GM10847 (cell line): Measurements from ENCODE around the gene NRP2.

Experiments
- POLR2A ChIP-seq: IDR thresholded peaks from 2 replicates; pipeline ENCODE4 v1.6.1; 2011; ENCODE audit not compliant: insufficient read length; ENCODE audit errors: extremely low read depth

NRP2 gene

GRCh38 chr2:205682239-205682970, at the start of gene NRP2:
Gene NRP2, plus strand, starts transcription at chr2:205682501. Its CDS starts 790 bp downstream, at chr2:205683291.
- TF ChIP-seq POLR2A = no peak

DNA sequence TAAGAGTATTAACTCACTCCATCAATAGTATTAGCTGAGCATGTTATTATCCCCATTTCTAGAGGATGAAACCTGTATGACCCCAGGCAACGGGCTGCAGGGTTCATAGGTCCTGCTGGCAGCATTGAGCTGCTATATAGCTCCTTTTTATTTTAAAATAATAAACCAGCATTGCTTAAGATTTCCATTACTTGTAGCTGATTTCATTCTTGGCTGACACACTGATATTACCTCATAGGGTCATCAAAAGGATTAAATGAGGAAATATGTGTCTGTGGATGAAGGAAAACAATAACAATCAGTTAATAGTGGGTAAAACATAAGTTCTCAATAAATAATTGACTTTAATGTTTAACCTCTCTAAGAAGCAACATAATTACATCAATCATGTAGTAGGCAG, 48.3 kb upstream of the NRP2 start:
- no peak for TF ChIP-seq POLR2A

GRCh38 chr2:205636549-205637319, 45.6 kb upstream of the NRP2 start:
- TF ChIP-seq POLR2A = no peak

GRCh38 chr2:205637320-205637602, 45.0 kb upstream of the NRP2 start:
- no peak for TF ChIP-seq POLR2A

DNA sequence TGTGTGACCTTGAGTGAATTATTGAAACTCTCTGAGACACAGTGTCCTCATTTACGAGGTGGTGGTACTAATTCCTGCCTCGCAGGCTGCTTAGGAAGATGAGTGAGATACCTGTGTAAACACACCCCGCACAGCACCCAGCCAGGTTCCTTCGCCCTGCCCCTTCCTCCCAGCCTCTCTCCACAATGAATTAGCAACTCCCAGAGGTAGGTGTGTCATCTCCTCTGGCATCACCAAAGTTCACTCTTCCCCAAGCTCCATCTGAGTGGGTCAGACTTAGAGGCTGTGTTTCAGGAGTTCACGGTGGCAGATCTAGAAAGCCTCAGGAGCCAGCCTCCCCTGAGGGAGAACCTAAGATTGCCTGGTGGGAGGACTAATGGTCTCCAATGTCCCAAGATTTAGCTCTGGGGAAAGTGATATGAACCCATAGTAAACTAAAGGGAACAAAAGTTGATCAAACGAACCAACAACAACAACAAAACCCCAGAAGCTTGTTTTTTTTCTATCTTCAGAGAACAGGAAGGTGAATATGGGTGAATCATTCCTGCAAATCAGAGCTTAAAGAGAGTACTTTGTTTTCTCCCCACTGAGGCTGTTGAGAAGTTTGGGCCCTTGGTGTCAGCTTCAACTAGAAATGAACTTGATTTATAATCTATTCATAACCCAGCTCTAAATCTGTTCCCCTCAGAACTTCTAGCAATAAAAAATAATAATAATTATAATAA, 44.4 kb upstream of the NRP2 start:
- no peak for TF ChIP-seq POLR2A

- TF ChIP-seq POLR2A = no peak
Observed at GRCh38 chr2:205640716-205641115, 41.6 kb upstream of the NRP2 start.

DNA sequence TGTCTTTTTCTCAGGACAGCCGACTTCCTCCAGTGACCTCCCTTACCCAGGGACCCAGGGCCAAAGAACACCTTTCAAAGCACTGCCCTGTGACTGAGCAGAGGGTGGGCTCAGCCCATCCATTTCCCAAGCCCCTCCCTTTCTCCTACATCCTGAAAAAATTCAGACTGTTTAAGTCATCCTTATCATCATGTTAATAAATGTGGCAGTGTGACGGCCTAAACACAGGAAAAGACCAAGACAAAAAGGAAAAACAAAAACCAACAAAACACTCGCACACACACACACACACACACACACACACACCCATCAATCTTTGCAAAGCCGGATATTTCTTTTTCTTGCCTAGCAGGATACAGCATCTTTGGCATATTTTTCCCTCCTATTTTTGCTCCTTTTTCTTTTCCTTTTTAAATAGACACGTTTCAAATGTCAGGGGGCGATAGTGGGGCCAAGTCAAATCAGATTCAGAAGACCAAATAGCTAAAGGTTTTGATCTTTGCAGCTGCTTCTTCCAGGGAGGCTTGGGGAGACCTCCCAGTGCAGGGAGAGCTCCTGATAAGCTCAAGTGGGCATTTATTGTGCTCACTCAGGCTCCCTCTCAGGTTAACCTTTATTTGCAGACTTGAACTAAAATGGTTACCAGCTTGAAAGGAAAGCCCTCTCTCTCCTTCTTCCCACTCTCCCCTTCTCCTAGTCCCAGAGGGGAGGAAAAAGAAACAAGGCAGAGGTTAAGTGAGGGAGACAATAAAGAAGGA, 39.5 kb upstream of the NRP2 start:
- no peak for TF ChIP-seq POLR2A

DNA sequence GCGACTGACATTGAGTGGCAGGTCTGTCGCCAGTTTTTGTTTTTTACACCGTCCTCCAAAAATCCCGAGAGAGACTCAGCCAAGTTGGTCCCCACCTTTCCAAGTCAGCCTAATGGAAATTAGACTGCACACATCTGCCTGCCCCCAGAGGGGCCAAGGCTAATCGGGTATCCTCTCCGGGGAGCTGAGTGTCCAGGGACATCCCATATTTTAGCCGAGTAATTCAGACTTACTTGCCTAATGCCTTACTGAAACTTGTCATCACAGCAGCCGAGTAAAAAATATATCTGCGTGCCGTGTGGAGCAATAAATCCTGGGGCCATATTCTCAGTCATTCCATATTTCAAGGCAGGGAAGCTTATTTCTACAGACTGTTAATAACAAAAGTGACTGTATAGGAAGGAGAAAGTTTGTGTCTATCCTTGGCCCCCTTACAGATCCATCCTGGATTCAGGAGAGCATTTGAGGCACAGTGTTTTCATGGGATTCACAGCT, 38.9 kb upstream of the NRP2 start:
- no peak for TF ChIP-seq POLR2A

GRCh38 chr2:205644018-205644417, 38.3 kb upstream of the NRP2 start:
- no peak for TF ChIP-seq POLR2A

GRCh38 chr2:205646680-205647079, 35.6 kb upstream of the NRP2 start:
- TF ChIP-seq POLR2A = no peak

DNA sequence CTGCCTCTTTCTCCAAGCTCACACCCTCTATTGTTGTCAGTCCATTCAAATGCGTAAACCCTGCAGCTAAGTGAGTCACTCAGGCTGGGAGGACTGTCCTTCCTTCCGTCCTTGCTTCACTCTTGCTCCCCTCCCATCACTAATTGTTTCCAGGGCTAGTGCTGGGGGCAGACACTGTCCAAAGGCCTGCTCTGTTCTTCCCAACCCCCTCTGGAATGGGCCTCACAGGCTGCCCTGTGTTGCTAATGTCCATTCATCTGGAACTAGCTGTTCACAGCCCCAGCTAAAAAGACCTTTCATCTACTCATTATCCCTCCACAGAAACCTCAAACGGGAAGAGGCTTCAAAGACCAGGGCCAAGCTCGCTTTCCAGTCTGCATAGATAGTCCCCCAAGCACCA, 31.9 kb upstream of the NRP2 start:
- no peak for TF ChIP-seq POLR2A

DNA sequence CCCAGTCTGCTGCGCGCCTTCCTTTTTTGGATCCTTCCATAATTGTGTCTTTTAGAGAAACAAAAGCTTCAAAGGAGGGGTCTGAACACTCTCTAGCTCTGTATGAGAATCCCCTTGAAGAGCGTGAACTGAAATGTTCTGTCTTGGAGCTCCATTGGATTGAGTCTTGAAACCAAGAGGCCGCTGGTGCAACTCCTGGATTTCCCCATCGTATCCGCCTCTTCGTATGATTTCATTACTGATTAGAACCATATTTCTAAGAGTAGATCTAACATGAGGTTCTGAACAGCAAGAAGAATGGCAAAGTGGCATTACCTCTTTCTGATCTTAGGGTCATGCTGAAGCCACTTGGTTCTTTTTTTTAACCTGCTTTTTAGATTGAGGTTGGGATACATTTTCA, 31.4 kb upstream of the NRP2 start:
- no peak for TF ChIP-seq POLR2A

DNA sequence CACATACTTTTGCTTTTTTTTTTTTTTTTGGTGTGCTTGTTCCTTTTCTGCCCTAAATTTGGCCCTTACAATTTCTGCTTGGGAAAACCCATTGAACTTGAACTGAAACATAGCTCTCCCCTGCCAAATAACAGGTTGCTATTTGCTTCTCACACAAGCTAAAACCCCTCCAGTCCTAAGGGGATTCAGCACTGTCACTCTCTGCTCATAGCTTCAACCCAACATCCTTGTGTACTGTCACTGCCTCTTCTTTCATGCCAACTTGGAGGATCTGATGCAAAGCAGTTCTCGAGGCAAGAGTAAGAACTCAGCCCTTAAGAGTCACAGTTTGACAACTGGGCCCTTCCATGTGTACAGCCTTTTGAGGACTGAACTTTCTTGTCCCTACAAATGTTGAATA, 30.6 kb upstream of the NRP2 start:
- TF ChIP-seq POLR2A = no peak

DNA sequence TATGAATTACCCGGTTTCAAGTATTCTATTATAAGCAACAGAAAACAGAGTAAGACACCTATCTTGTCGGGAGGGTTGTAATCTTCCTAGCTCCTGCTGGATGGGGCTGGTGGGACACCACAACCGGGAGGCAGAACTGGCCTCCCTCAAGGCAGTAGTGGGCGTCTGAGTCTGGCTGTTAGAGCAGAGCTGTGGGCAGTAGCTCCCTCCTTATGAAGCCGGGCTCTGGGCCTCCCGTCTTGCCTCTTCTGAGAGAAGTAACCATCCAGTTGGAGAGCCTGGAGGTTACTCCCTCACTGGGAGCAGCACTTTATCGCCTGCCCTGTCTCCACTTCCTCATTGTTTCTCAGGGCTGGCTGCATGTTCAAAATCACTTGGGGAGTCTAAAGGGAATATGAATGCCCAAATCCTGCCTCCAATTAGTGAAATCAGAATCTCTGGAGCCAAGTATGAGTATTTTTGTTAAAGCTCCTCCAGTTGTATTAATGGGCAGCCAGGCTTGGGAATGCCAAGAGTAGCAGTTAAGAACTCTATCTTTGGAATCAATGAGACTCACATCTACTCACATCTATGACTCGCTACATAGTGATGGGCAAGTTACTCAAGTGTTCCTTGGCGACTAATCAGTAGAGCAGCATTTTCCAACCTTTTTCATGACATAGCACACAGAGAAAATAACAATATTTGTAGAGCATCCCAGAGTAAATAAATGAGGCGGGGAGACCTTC, 27.3 kb upstream of the NRP2 start:
- no peak for TF ChIP-seq POLR2A

DNA sequence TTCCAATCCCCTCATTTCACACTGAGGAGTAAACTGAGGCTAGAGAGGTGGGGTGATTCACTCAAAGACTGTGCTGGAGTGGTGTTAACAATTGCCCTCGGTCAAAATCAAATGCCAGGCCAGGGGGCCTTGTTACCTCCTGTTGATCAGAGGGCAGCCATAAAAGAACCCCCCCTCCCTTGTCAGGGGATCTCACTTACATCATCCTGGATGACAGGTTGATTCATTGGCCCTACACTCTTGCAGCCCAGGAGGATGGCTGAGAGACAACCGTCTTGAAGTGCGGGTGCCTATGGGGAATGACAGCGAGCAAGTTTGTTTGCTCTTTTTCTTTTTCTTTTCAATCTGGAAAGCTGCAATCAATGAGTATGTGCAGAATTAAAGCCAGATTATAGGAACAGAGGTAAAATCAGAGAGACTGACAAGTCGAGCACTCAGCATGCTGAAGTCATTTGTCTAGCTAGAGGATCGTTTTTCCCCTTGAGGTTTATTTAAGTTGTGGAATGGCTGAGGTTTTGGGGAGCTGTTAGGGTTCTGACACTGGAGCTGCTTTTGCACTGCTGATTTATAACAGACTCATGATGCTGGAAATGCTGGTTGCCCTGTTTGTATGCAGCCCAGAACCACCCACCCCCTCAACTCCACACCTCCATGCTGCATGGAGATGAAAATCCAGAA, 26.4 kb upstream of the NRP2 start:
- TF ChIP-seq POLR2A = no peak

DNA sequence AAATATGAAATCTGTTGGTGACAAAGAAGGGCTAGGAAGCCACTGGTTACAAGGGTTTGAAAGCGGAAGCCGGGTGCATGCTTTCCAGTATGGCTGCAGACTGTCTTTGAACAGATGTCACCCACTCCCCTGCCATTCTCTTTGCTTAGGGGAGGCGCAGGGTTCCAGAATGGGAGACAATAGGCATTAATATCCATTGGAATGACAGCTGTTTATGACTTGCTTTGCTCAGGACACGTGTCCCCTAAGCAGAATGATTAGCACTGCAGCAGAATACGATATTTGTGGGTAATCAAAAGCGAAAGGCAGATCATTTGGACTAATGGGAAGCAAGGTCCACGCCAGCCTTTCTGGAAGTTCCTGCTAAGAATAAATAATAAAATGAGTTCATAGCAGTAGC, 25.8 kb upstream of the NRP2 start:
- no peak for TF ChIP-seq POLR2A
